Measurements from ENCODE around the gene PTPRF. TPM values are rescaled to one million over a fixed set of nuclear protein-coding genes. Genes with fewer than 3 reads are reported as not detected.

Gene PTPRF
- total and polyA plus RNA-seq, 4 donors: 41.2 to 241 (median 85.6) TPM

GRCh38 chr1:43653339-43653738 is 122.7 kb downstream of the PTPRF start:
- Histone ChIP-seq H3K36me3 (ENCODE audit: control insufficient read depth in 4 of 4, insufficient read depth in 3 of 4, low read depth in 1 of 4, low read length in 3 of 4) (peaks cover 5 to 35% (median 29%) of the 10 kb centered on the region in 4 donors), H3K27me3 (ENCODE audit: control insufficient read depth in 4 of 4, insufficient read depth in 4 of 4, low read length in 3 of 4) (no peaks in the 10 kb centered on the region), H3K9me3 (ENCODE audit: control insufficient read depth in 4 of 4, low read length in 3 of 4) (no peaks in the 10 kb centered on the region), H3K4me1 (ENCODE audit: control insufficient read depth in 4 of 4, insufficient read depth in 4 of 4, low read length in 3 of 4) (peaks cover 5 to 29% (median 22%) of the 10 kb centered on the region in 4 donors), H3K9ac (ENCODE audit: low read depth in 1 of 2, low read length in 2 of 2) (no peak overlapping the region), H3K27ac (ENCODE audit: low read depth in 1 of 2, low read length in 2 of 2) (no peak overlapping the region), H3K4me3 (ENCODE audit: low read depth in 1 of 3, low read length in 3 of 3) (no peak overlapping the region)
- WGBS: 81% methylated on average over 3 of the region's 3 CpGs
- DNase-seq (ENCODE audit: low spot score): no peak
- no peak for TF ChIP-seq HNF4G (IDR thresholded peaks at IDR 0.05)
- TF ChIP-seq REST (IDR thresholded peaks at IDR 0.05): no peak
- TF ChIP-seq FOXA2 (IDR thresholded peaks at IDR 0.05): no peak
- TF ChIP-seq YY1 (IDR thresholded peaks at IDR 0.05): no peak
- TF ChIP-seq ZBTB33 (IDR thresholded peaks at IDR 0.05): no peak
- no peak for TF ChIP-seq ATF3 (IDR thresholded peaks at IDR 0.05)

DNA sequence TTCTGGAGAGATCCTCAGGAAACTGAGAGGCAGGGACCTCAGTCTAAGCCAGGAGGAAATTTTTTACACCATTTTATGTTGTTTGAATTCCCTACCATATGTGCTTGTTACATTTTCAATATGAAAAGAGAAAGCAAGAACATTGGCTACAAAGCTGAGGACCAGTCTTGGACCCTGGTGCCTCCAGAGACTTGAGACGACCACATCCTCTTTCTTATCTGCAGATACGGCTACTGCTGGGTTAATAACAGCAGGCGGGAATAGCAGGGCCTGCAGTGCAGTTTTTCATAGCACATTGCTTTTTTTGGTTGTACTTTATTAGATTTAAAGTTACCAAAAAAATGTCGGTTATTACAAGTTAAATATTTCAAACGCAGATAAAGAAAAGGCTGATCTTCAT is 123.2 kb downstream of the PTPRF start:
- Histone ChIP-seq H3K4me1 (ENCODE audit: control insufficient read depth in 4 of 4, insufficient read depth in 4 of 4, low read length in 3 of 4) (peaks cover 5 to 23% (median 19%) of the 10 kb centered on the region in 4 donors), H3K36me3 (ENCODE audit: control insufficient read depth in 4 of 4, insufficient read depth in 3 of 4, low read depth in 1 of 4, low read length in 3 of 4) (peaks cover 5 to 35% (median 33%) of the 10 kb centered on the region in 4 donors)

More for the DNA sequence above, 123.2 kb downstream of the PTPRF start:
- TF ChIP-seq REST (IDR thresholded peaks at IDR 0.05): no peak
- TF ChIP-seq, protein P1, sequence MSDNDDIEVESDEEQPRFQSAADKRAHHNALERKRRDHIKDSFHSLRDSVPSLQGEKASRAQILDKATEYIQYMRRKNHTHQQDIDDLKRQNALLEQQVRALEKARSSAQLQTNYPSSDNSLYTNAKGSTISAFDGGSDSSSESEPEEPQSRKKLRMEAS (IDR thresholded peaks at IDR 0.05): no peak
- no peak for TF ChIP-seq SP1 (IDR thresholded peaks at IDR 0.05)
- no peak for TF ChIP-seq RXRA (IDR thresholded peaks at IDR 0.05)
- TF ChIP-seq ATF3 (IDR thresholded peaks at IDR 0.05): no peak
- no peak for TF ChIP-seq FOXA1 (IDR thresholded peaks at IDR 0.05)
- no peak for TF ChIP-seq HNF4A (conservative IDR thresholded peaks at IDR 0.05)
- no peak for TF ChIP-seq TAF1 (conservative IDR thresholded peaks at IDR 0.05)
- WGBS: 80% methylated on average over 5 of the region's 5 CpGs
- DNase-seq (ENCODE audit: low spot score): no peak
- H3K27me3 ChIP-seq (ENCODE audit: control insufficient read depth in 4 of 4, insufficient read depth in 4 of 4, low read length in 3 of 4): no peaks in the 10 kb centered on the region
- no peaks in the 10 kb centered on the region for H3K9me3 ChIP-seq (ENCODE audit: control insufficient read depth in 4 of 4, low read length in 3 of 4)
- H3K4me3 ChIP-seq (ENCODE audit: low read depth in 1 of 3, low read length in 3 of 3): no peak overlapping the region
- H3K27ac ChIP-seq (ENCODE audit: low read depth in 1 of 2, low read length in 2 of 2): no peak overlapping the region
- no peak overlapping the region for H3K9ac ChIP-seq (ENCODE audit: low read depth in 1 of 2, low read length in 2 of 2)
